Activated CD4-positive, alpha-beta T cell treated with anti-CD3 and anti-CD28 coated beads for 48 hours (primary cell): ENCODE measurements around the gene TBX2.
"Not testable (repeated sequence)": the region's sequence is repeated elsewhere in the genome, so short reads cannot be mapped to it uniquely, and the experiment has no call there.

Experiments used
- DNase-seq: peaks from one replicate; pipeline ENCODE4 v3.0.0-alpha.2; 2020

Gene TBX2

GRCh38 chr17:61415374-61416210 is 15.9 kb downstream of the TBX2 start:
- DNase-seq: no peak

DNA sequence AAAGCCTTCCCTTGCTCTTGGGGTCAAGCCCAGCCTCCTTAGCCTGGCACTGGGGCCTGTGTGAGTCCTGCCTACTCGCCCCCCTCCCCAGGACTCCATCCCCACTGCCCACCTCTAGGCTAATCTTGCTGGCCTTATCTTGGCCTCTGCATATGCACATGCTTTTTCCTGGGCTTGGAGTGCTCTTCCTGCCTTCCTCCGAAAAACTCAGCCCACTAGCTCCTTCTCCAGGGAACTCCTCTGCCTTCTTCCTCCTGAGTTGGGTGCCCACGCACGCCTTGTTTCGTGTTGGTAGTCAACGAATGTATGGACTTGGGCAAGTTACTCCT is 16.5 kb downstream of the TBX2 start:
- no peak for DNase-seq

DNA sequence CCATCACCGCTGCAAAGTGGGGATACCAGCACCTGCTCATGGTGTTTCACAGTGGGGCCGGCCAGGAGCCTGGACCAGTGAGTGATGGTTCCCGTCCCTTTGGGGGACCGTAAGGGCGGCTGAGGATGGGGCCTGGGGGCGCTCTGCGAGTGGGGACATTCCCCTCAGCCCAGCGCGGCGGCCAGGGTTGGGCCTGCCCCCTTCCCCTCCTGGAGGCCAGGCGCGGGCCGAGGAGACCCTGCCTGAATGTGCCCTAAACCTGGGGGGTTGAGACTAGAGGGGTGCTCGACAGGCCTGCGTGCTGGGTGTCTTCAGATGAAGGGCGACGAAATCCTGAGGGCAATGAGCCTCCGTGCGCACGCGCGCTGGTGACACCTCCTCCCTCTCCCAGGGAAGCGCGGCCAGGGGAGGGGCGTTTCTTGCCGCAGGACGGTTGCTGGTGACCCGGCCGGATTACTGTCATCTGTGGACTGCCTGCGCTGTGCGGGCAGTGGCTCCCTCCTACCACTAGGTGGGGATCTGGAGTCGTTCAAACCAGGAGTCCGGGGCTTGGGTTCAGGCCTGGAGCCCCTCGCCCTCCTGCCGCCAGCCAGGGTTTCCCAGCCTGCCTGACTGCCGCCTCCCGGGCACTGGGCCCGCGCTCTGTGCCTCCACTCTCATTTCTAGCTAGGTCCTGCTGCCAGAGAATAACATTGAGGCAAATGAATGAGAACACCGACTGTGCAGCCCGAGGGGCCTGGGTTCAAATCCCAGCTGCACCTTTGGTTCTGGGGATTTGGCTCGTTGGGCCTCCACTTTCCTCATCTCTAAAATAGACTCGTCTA is 17.1 kb downstream of the TBX2 start:
- DNase-seq: peak; percentile 78

DNA sequence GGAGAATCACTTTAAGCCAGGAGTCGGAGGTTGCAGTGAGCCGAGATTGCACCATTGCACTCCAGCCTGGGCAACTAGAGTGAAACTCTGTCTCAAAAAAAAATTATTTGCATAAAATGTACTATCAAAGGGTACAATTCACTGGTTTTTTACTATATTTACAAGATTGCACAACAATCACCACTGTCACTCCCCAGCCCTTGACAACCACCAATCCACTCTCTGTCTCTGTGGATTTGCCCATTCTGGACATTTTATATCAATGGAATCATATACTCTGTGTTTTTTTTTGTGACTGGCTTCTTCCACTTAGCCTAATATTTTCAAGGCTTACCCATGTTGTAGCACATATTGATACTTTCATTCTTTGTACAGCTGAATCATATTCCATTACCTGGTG is 18.8 kb downstream of the TBX2 start:
- DNase-seq: no peak

GRCh38 chr17:61419496-61420046 is 19.9 kb downstream of the TBX2 start:
- DNase-seq: no peak

- no peak for DNase-seq
These were observed 20.4 kb downstream of the TBX2 start for GRCh38 chr17:61420052-61420451.

DNA sequence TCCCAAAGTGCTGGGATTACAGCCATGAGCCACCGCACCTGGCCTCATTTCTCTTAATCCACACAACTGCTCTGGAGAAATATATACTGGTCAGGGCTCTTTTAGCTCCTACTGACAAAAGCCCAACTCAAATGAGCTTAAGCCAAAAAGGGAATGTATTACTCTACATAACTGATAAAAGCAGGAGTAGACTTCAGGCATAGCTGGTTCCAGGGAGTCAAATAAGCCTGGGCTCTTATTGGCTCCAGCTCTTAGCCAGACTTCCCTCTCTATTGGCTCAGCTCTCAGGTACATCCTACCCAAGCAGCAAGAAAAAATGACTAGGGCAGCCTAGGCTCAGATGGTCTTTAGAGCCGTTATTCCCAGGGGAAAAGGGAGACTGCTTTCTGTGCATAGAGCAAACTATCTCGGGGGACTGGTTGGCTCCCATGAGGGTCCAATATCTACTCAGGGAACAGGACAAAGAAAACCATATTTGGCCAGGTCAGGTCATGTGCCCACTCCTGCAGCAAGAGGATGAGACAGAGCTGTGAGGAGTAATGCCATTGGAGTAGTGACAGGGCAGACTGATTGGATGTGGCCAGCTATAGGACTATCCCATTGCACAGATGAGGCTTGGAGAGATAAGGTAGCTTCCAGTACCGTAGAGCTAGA is 21.2 kb downstream of the TBX2 start:
- no peak for DNase-seq

- no peak for DNase-seq
These were observed 21.8 kb downstream of the TBX2 start for GRCh38 chr17:61421460-61421859.

DNA sequence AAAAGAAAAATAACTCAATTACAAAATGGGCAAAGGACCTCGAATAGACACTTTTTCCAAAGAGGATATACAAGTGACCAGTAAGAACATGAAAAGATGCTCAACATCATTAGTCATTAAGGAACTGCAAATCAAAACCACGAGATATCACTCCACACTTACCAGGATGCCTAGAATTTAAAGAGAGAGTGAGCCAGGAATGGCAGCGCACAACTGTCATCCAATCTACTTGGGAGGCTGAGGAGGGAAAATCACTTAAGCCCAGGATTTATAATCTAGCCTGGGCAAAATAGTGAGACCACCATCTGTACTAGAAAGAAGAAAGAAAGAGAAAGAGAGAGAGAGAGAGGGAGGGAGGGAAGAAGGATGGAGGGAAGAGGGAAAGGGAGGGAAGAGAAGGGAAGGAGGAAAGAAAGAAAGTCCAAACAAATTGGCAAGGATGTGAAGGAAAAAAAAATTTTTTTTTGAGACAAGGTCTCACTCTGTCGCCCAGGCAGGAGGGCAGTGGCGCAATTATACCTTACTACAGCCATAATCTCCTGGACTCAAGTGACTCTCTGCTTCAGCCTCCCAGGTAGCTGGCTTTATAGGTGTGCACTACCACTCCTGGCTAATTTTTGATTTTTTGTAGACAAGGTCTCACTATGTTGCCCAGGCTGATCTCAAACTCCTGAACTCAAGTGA is 22.6 kb downstream of the TBX2 start:
- DNase-seq: no peak

- DNase-seq: no peak
These were observed 23.2 kb downstream of the TBX2 start for GRCh38 chr17:61422869-61423268.

- no peak for DNase-seq
These were observed 24.5 kb downstream of the TBX2 start for GRCh38 chr17:61423967-61424649.

DNA sequence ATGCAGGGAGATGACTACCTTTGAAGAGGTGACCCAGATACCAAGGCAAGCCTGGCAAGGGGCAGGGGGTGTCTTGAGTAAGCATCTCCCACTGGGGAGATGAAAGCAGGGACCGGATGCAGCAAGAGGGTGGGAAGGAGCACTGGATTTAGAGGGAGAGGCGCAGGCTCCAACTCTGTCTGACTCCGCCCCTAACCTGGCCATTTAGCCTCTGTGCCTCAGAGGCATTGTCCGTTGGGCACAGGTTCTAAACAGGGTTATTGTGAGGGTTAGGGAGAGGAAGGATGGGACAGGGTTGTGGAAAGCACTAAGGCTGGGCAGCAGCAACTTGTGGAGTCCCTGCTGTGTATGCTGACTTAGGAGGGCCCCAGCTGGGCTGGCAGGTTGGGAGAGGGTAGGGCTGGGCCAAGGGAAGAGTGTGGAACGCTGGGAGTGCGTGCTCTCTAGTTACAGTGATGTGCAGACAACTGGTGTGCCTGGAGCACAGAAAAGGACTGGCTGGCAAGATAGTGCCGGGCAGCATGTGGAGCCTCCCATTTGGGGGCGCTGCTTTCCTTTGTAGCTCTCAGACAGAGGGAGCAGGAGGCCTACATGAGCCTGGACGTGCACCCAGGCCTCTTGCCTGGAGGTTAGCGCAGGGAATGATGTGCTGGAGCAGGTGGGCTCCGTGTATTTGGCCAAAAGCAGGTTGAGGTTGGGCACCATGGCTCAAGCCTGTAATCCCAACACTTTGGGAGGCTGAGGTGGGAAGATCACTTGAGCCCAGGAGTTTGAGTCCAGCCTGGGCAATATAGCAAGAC is 26.2 kb downstream of the TBX2 start:
- no peak for DNase-seq

DNA sequence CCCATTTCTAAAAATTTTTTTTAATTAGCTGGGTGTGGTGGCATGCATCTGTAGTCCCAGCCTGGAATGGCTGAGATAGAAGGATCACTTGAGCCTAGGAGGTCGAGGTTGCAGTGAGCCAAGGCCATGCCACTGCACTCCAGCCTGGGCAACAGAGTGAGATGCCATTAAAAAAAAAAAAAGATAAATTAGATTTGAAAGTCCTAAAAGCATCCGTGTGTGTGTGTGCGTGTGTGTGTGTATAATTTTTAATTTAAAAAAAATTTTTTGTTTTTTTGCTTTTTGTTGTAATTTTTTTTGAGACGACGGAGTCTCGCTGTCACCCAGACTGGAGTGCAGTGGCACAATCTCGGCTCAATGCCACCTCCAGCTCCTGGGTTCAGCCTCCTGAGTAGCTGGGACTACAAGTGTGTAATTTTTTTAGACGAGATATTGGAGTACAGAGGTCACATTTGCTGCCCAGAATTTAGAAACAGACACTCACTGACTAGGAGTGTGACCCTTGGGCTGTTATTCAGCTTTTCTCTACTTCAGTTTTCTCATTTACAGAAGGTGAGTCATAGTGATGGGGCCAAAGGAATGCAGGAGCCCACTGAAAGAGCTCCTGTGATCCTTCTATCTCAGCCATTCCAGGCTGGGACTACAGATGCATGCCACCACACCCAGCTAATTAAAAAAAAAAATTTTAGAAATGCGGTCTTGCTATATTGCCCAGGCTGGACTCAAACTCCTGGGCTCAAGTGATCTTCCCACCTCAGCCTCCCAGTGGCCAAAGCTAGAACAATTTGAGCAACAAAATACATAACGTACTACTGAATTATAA is 27.1 kb downstream of the TBX2 start:
- DNase-seq: no peak

DNA sequence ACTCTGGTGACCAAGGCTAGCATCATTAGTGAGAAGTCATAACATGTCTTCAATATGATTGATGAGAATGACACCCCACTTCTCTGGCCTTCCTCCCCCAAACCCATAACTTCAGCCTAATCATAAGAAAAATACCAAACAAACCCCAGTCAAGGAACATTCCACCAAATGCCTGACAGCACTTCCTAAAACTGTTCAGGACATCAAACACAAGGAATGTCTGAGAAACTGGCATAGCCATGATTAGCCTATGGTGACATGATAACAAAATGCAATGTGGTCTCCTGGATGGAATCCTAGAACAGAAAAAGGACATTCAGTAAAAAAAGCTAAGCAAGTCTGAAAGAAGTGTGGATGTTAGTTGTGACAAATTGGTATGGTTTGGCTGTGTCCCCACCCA is 27.9 kb downstream of the TBX2 start:
- DNase-seq: no peak

- DNase-seq: no peak
These were observed 29.6 kb downstream of the TBX2 start for GRCh38 chr17:61429274-61429673.

DNA sequence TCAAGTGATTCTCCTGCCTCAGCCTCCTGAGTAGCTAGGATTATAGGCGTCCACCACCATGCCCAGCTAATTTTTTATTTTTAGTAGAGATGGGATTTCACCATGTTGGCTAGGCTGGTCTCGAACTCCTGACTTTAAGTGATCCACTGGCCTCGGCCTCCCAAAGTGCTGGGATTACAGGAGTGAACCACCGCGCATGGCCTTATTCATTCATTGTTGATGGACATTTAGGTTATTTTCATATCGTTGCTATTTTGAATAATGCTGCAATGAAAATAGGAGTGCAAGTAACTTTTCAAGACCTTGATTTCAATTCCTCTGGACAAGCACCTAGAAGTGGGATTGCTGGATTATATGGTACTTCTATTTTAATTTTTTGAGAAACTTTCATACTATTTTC is 30.2 kb downstream of the TBX2 start:
- DNase-seq: not testable (repeated sequence)

DNA sequence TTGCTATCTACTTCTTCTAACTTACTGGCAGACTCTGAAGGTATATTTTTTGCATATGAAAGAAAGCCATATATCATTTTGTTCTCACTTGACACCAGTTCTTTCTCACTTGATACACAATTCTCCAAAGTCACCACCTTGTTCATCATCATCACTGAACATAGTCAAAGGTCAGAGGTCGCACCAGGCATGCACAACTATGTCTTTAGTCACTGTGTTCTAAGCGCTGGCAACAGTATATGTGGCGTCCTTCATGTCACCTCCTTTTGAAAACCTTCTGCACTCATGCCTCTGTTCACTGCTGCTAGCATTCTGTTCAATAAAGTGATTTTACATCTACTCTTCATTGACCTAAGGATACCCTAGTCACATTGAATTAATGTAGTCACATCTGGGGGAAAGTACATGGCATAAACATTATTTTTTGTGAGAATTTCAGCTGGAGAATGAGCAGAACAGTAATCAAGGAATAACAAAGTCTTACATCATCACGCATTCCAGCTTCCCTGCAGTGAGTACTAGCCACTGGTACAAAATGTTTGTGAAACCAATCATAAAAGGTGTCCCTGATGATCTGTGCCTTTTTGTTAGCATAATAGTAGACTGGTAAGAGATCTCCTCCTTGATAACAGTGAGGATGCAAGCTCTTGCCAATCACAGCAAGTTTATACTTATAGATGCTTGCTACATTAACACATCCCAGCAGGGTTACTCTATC is 32.1 kb downstream of the TBX2 start:
- DNase-seq: no peak

- no peak for DNase-seq
These were observed 36.6 kb downstream of the TBX2 start for GRCh38 chr17:61436273-61436672.

DNA sequence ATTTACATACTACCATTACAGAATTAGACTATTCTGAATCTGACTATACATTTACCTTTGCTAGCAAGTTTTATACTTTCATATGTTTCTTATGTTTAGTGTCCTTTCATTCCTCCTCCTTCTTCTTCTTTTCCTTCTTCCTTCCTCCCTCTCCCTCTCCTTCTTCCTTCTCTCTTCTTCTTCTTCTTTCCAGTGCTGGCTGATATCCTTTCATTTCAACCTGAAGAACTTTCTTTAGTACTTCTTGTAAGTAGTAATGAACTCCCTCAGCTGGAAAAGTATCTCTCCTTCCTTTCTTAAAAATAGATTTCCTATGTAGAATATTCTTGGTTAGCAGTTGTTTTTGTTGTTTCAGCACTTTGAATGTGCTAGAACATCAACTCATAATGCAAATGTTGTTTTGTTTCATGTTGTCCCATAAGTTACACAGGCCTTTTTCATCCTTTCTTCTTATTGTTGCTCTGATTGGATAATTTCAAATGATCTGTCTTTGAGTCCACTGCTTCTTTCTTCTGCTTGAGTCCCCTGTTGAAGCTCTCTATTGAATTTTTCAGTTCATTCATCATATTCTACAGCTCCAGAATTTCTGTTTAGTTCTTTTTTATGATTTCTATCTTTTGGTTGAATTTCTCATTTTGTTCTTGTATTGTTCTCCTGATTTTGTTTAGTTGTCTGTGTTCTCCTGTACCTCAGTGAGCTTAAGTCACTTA is 37.5 kb downstream of the TBX2 start:
- DNase-seq: no peak
